OCI-LY1 (cell line): Measurements from ENCODE around the gene SSPN.

Experiments
- H2AFZ ChIP-seq: fragments of 200-600 bp; sonication (generic), shearing (Covaris generic); 2 replicates; pipeline ENCODE4 v1.6.0; 2014; ENCODE audit warnings: antibody characterized with exemption, mild to moderate bottlenecking, low read length
- H3F3A ChIP-seq: fragments of 200-600 bp; sonication (generic), shearing (Covaris generic); 2 replicates; pipeline ENCODE4 v1.6.0; 2014; ENCODE audit warnings: mild to moderate bottlenecking, antibody characterized with exemption, low read length, moderate library complexity; ENCODE audit not compliant: insufficient read depth
- H3K27ac ChIP-seq: fragments of 200-600 bp; sonication (generic); 2 replicates; pipeline ENCODE4 v1.5.1; 2014; ENCODE audit warnings: low read length, mixed run types, mild to moderate bottlenecking, low read depth; ENCODE audit not compliant: poor library complexity, severe bottlenecking
- H3K27me3 ChIP-seq: fragments of 200-600 bp; sonication (generic); 2 replicates; pipeline ENCODE4 v1.6.0; 2014; ENCODE audit warnings: antibody characterized with exemption, mild to moderate bottlenecking, low read length, moderate library complexity; ENCODE audit not compliant: insufficient read depth
- H3K36me3 ChIP-seq: fragments of 200-600 bp; sonication (generic); 2 replicates; pipeline ENCODE4 v1.6.1; 2014; ENCODE audit warnings: mild to moderate bottlenecking, antibody characterized with exemption, low read length, moderate library complexity, mixed read lengths; ENCODE audit not compliant: insufficient read depth
- H3K4me1 ChIP-seq: fragments of 200-600 bp; sonication (generic); 2 replicates; pipeline ENCODE4 v1.5.1; 2014; ENCODE audit warnings: mild to moderate bottlenecking, low read length, moderate library complexity; ENCODE audit not compliant: insufficient read depth, severe bottlenecking
- H3K4me2 ChIP-seq: fragments of 200-600 bp; sonication (generic), shearing (Covaris generic); 2 replicates; pipeline ENCODE4 v1.6.1; 2014; ENCODE audit warnings: low read length
- H3K4me3 ChIP-seq: fragments of 200-600 bp; sonication (generic); 2 replicates; pipeline ENCODE4 v1.5.1; 2014; ENCODE audit warnings: low read length, low read depth, mild to moderate bottlenecking, mixed read lengths; ENCODE audit not compliant: poor library complexity, severe bottlenecking
- H3K79me2 ChIP-seq: fragments of 200-600 bp; shearing (Covaris generic); 2 replicates; pipeline ENCODE4 v1.6.1; 2016; ENCODE audit warnings: mixed run types, low read length, mixed read lengths; ENCODE audit not compliant: insufficient read depth
- H3K9ac ChIP-seq: fragments of 200-600 bp; sonication (generic), shearing (Covaris generic); 2 replicates; pipeline ENCODE4 v1.6.1; 2014; ENCODE audit warnings: mild to moderate bottlenecking, low read length, mixed read lengths
- H3K9me2 ChIP-seq: fragments of 200-600 bp; sonication (generic), shearing (Covaris generic); 2 replicates; pipeline ENCODE4 v1.6.1; 2014; ENCODE audit warnings: low read depth, mild to moderate bottlenecking, low read length, mixed read lengths
- H3K9me3 ChIP-seq: fragments of 200-600 bp; shearing (Covaris generic); 2 replicates; pipeline ENCODE4 v1.6.1; 2014; ENCODE audit warnings: low read length, mixed read lengths
- H4K20me1 ChIP-seq: fragments of 200-600 bp; sonication (generic), shearing (Covaris generic); 2 replicates; pipeline ENCODE4 v1.6.0; 2016; ENCODE audit warnings: mild to moderate bottlenecking, low read length; ENCODE audit not compliant: insufficient read depth
- EZH2 ChIP-seq: fragments of 200-600 bp; sonication (generic), shearing (Covaris generic); IDR thresholded peaks from 2 replicates; pipeline ENCODE4 v1.8.0; 2017; ENCODE audit warnings: borderline replicate concordance, mixed run types, mild to moderate bottlenecking, antibody characterized with exemption, low read length, moderate library complexity, mixed read lengths
- TF ChIP-seq, protein P1 (sequence below): fragments of 200-600 bp; sonication (generic), shearing (Covaris generic); IDR thresholded peaks from 2 replicates; pipeline ENCODE4 v1.5.1; 2017; ENCODE audit warnings: mild to moderate bottlenecking, antibody characterized with exemption, low read length, moderate library complexity, mixed read lengths

SSPN gene

DNA sequence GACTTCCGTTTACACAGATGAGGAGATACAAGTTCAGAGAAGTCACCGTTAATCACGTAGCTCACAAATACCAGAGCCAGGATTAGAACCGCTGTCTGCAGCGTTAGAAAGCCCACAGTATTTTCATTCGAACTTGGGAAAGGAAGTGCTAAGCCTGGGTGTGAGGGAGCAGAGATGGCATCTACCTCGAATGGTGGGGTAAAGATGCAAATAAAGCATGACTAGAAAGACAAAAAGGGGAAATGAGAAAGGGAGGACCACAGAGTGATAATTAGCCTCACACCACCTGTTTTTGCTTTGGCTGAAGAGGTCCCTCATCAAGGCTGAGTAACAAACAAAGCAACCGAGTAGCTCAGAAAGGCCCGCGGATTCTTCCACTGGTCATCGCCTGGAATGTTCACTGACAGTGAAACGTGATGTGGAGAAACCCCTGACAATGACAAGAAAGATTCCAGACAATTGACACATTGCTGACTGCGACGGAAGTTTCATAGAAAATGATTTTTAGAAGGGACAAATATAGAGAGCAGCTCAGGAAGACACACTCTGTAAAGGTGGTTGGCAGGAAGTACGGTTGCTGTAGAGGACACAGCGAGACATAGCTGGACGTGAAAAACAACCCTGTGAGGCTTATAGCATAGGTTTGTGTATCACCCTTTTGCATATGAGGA is 39.0 kb upstream of the SSPN start:
- Histone ChIP-seq H3K9ac (no peak overlapping the region), H3K9me2 (no peaks in the 10 kb centered on the region), H4K20me1 (no peaks in the 10 kb centered on the region), H3K9me3 (no peaks in the 10 kb centered on the region), H3K27me3 (no peaks in the 10 kb centered on the region; the same call in 1 of the 2 replicates), H3K27ac (no peak overlapping the region), H3K4me3 (peak overlapping the region; percentile 18), H3F3A (no peaks in the 10 kb centered on the region), H3K4me1 (peaks cover 17% of the 10 kb centered on the region), H3K36me3 (no peaks in the 10 kb centered on the region), H3K79me2 (no peaks in the 10 kb centered on the region), H3K4me2 (peak overlapping the region; percentile 56), H2AFZ (no peak overlapping the region)
- TF ChIP-seq, protein P1, sequence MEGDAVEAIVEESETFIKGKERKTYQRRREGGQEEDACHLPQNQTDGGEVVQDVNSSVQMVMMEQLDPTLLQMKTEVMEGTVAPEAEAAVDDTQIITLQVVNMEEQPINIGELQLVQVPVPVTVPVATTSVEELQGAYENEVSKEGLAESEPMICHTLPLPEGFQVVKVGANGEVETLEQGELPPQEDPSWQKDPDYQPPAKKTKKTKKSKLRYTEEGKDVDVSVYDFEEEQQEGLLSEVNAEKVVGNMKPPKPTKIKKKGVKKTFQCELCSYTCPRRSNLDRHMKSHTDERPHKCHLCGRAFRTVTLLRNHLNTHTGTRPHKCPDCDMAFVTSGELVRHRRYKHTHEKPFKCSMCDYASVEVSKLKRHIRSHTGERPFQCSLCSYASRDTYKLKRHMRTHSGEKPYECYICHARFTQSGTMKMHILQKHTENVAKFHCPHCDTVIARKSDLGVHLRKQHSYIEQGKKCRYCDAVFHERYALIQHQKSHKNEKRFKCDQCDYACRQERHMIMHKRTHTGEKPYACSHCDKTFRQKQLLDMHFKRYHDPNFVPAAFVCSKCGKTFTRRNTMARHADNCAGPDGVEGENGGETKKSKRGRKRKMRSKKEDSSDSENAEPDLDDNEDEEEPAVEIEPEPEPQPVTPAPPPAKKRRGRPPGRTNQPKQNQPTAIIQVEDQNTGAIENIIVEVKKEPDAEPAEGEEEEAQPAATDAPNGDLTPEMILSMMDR, result no peak
- no peak for TF ChIP-seq EZH2

DNA sequence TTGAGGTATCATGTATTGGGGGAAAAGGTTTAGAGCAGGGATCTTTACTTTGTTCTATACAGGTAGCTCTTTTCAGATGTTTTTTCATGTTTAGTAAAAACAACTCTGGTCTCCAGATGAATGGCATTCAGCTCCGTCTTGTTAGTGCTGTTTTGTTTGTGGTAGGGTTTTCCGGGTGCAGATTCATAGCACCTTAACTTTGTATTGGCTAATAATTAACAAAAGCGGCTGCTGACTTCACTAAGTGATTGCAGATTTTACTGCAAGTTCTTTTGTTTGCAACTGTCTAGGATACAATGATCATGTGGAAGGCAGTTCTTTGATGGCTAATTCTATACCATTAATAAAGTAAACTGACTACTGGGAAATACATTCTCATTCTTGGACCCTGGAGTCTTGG is 38.4 kb upstream of the SSPN start:
- no peak overlapping the region for H3K27ac ChIP-seq
- H3K4me2 ChIP-seq, result peak overlapping the region; percentile 56; the same call in 1 of the 2 replicates
- H3K36me3 ChIP-seq, result no peaks in the 10 kb centered on the region
- peaks cover 17% of the 10 kb centered on the region for H3K4me1 ChIP-seq
- H2AFZ ChIP-seq, result no peak overlapping the region
- no peaks in the 10 kb centered on the region for H3F3A ChIP-seq
- no peak overlapping the region for H3K4me3 ChIP-seq
- no peaks in the 10 kb centered on the region; the same call in 1 of the 2 replicates for H3K27me3 ChIP-seq
- H3K9me2 ChIP-seq, result no peaks in the 10 kb centered on the region
- H4K20me1 ChIP-seq, result no peaks in the 10 kb centered on the region
- H3K9ac ChIP-seq, result no peak overlapping the region
- TF ChIP-seq, protein P1, result no peak
- no peak for TF ChIP-seq EZH2
- H3K9me3 ChIP-seq, result no peaks in the 10 kb centered on the region
- no peaks in the 10 kb centered on the region for H3K79me2 ChIP-seq

DNA sequence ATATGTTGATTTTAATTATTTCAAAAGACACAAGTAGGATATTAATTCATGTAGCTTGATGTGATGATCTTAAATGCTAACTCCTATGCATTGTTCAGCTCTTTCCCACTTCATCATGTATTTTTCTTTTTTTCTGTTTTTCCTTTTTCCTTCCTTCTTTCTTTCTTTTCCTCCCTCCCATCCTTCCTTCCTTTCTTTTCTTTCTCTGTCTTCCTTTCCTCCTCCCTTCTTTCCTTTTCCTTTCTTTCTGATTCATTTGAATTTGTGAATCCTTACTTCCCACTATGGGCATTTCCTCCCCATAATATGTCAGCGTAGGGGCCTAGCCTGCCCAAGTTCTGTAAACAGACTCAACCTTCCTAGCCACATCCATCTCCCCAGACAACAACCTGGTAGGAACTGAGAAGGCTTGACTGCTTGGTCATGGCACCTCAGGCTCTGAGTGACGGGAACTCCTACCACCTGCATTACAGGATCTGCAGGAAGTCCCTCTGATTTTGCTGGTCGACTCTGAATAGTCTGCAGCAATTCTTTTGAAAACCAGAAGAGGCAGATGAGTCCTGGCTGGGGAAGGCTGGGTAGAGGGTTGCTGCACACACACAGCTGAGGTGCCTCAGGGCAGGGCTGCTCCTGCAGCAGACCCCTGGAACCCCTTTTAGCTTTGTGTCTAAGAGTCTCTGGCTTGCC is 37.2 kb upstream of the SSPN start:
- Histone ChIP-seq H3K4me1 (peaks cover 17% of the 10 kb centered on the region), H4K20me1 (no peaks in the 10 kb centered on the region), H3F3A (no peaks in the 10 kb centered on the region), H3K79me2 (no peaks in the 10 kb centered on the region), H3K27me3 (no peaks in the 10 kb centered on the region; the same call in 1 of the 2 replicates), H3K4me3 (no peak overlapping the region), H3K27ac (no peak overlapping the region), H3K9me3 (no peaks in the 10 kb centered on the region), H3K4me2 (no peak overlapping the region), H3K9ac (no peak overlapping the region), H3K9me2 (no peaks in the 10 kb centered on the region), H2AFZ (no peak overlapping the region), H3K36me3 (no peaks in the 10 kb centered on the region)
- no peak for TF ChIP-seq EZH2
- TF ChIP-seq, protein P1, result no peak
